H1 (cell line): ENCODE data around the gene AVPR2. TPM values are rescaled to one million over a fixed set of nuclear protein-coding genes. Genes with fewer than 3 reads are reported as not detected.

Source experiments
- CTCF ChIA-PET: fragments of 300-600 bp; sonication (Branson Sonifier 250); formaldehyde crosslinking; loops from one replicate; lab custom pipeline; 2021; ENCODE audit not compliant: partially characterized antibody; lab: Charles Lee
- POLR2A ChIA-PET: fragments of 300-600 bp; sonication (Branson Sonifier 250); formaldehyde crosslinking; loops from one replicate; lab custom pipeline; 2021; ENCODE audit warnings: inconsistent platforms; ENCODE audit not compliant: partially characterized antibody; lab: Charles Lee
- DNase-seq, 2 experiments: peaks; one replicate each; pipeline versions ENCODE4 v3.0.0 to v3.0.0-alpha.2; 2010 to 2022; ENCODE audit warnings: low spot score in 2 of 2, low read depth in 1 of 2, mixed read lengths in 1 of 2
- FAIRE-seq: peaks from 2 replicates; lab custom pipeline; 2011; peaks lifted over from hg19 to GRCh38; lab: Jason Lieb, UNC
- H2AFZ ChIP-seq: 2 replicates; pipeline ENCODE4 v1.8.1; 2012; ENCODE audit warnings: low read length, inconsistent platforms
- H2AK5ac ChIP-seq: 2 replicates; pipeline ENCODE4 v1.6.1; 2013; ENCODE audit warnings: low read depth, low read length
- H2BK120ac ChIP-seq: replicated peaks from 2 replicates; pipeline ENCODE3; 2013; ENCODE audit warnings: low read depth, low read length, inconsistent platforms
- H2BK12ac ChIP-seq: 2 replicates; pipeline ENCODE4 v1.6.1; 2013; ENCODE audit warnings: low read depth, low read length
- H2BK15ac ChIP-seq: 2 replicates; pipeline ENCODE4 v1.6.1; 2013; ENCODE audit warnings: low read length
- H2BK20ac ChIP-seq: 2 replicates; pipeline ENCODE4 v1.6.1; 2013; ENCODE audit warnings: low read length
- H2BK5ac ChIP-seq: 2 replicates; pipeline ENCODE4 v1.6.1; 2013; ENCODE audit warnings: low read depth, low read length
- H3K14ac ChIP-seq: 2 replicates; pipeline ENCODE4 v1.6.1; 2013; ENCODE audit warnings: inconsistent platforms; ENCODE audit not compliant: insufficient read length
- H3K18ac ChIP-seq: 2 replicates; pipeline ENCODE4 v1.6.1; 2013; ENCODE audit warnings: low read length; ENCODE audit errors: extremely low read depth
- H3K23ac ChIP-seq: 2 replicates; pipeline ENCODE4 v1.6.1; 2013; ENCODE audit warnings: inconsistent platforms; ENCODE audit not compliant: insufficient read length
- H3K23me2 ChIP-seq: 2 replicates; pipeline ENCODE4 v1.6.1; 2013; ENCODE audit warnings: low read depth, low read length
- H3K27ac ChIP-seq: 2 replicates; pipeline ENCODE4 v1.6.1; 2011; ENCODE audit warnings: low read depth, low read length, inconsistent platforms
- H3K27me3 ChIP-seq, 4 experiments: replicated peaks in 1 of 4; 1 replicate in 1 of 4; 2 replicates in 3 of 4; pipeline versions ENCODE4 v1.6.1 to v1.8.1; 2011 to 2013; ENCODE audit warnings: low read length in 3 of 4, mild to moderate bottlenecking in 3 of 4, inconsistent platforms in 2 of 4, mixed read lengths in 2 of 4, moderate library complexity in 1 of 4; ENCODE audit not compliant: control insufficient read depth in 3 of 4, insufficient read depth in 3 of 4; ENCODE audit errors: extremely low read depth in 1 of 4
- H3K36me3 ChIP-seq, 4 experiments: 2 replicates each; pipeline versions ENCODE4 v1.6.1 to v1.8.1; 2011 to 2013; ENCODE audit warnings: mild to moderate bottlenecking in 4 of 4, low read length in 3 of 4, moderate library complexity in 2 of 4, control low read depth in 1 of 4, inconsistent platforms in 1 of 4; ENCODE audit not compliant: insufficient read depth in 4 of 4, control insufficient read depth in 2 of 4
- H3K4ac ChIP-seq: replicated peaks from 2 replicates; pipeline ENCODE3; 2013; ENCODE audit warnings: low read length, low read depth, mixed read lengths, inconsistent platforms; ENCODE audit not compliant: insufficient read length
- H3K4me1 ChIP-seq, 4 experiments: replicated peaks in 1 of 4; 1 replicate in 1 of 4; 2 replicates in 3 of 4; pipeline versions ENCODE4 v1.6.1 to v1.8.1; 2011 to 2013; ENCODE audit warnings: low read length in 3 of 4, inconsistent platforms in 2 of 4, mixed read lengths in 1 of 4; ENCODE audit not compliant: insufficient read depth in 4 of 4, control insufficient read depth in 3 of 4
- H3K4me2 ChIP-seq, 2 experiments: 2 replicates each; pipeline versions ENCODE4 v1.6.1 to v1.8.1; 2011 to 2013; ENCODE audit warnings: low read depth in 2 of 2, low read length in 2 of 2, control low read depth in 1 of 2, inconsistent platforms in 1 of 2, mild to moderate bottlenecking in 1 of 2; ENCODE audit not compliant: insufficient read depth in 1 of 2
- H3K4me3 ChIP-seq, 4 experiments: fragments of 200-600, 300-600 bp in 1 of 4; sonication (generic), shearing (Covaris generic), sonication (Bioruptor Twin) in 1 of 4; 2 replicates each; pipeline versions ENCODE4 v1.5.1 to v1.8.1; 2011 to 2016; ENCODE audit warnings: low read length in 4 of 4, low read depth in 3 of 4, control low read depth in 2 of 4, inconsistent platforms in 2 of 4, mild to moderate bottlenecking in 2 of 4, mixed read lengths in 1 of 4, moderate library complexity in 1 of 4; ENCODE audit not compliant: insufficient read depth in 2 of 4; ENCODE audit errors: extremely low read depth in 1 of 4
- H3K56ac ChIP-seq: replicated peaks from 2 replicates; pipeline ENCODE3; 2013; ENCODE audit warnings: low read depth, mild to moderate bottlenecking, mixed read lengths, low read length, inconsistent platforms; ENCODE audit not compliant: insufficient read length
- H3K79me1 ChIP-seq: 2 replicates; pipeline ENCODE4 v1.6.1; 2013; ENCODE audit warnings: low read depth, low read length, control low read depth
- H3K79me2 ChIP-seq, 2 experiments: 2 replicates each; pipeline versions ENCODE4 v1.6.1 to v1.8.1; 2012 to 2013; ENCODE audit warnings: low read length in 2 of 2, mild to moderate bottlenecking in 2 of 2, inconsistent platforms in 1 of 2; ENCODE audit not compliant: insufficient read depth in 2 of 2, control insufficient read depth in 1 of 2
- H3K9ac ChIP-seq, 4 experiments: replicated peaks in 1 of 4; 1 replicate in 1 of 4; 2 replicates in 3 of 4; pipeline versions ENCODE4 v1.6.1 to v1.8.1; 2011 to 2013; ENCODE audit warnings: low read depth in 3 of 4, low read length in 3 of 4, control low read depth in 2 of 4, mild to moderate bottlenecking in 2 of 4, moderate library complexity in 2 of 4, inconsistent platforms in 1 of 4; ENCODE audit errors: extremely low read depth in 1 of 4
- H3K9me3 ChIP-seq, 2 experiments: 2 replicates each; pipeline versions ENCODE4 v1.6.1 to v1.8.1; 2012 to 2013; ENCODE audit warnings: mild to moderate bottlenecking in 2 of 2, moderate library complexity in 2 of 2, control low read depth in 1 of 2, inconsistent platforms in 1 of 2, low read depth in 1 of 2, low read length in 1 of 2, mixed read lengths in 1 of 2; ENCODE audit not compliant: insufficient read depth in 2 of 2
- H4K20me1 ChIP-seq, 2 experiments: replicated peaks in 1 of 2; 2 replicates each; pipeline versions ENCODE3 to v1.8.1; 2011 to 2013; ENCODE audit warnings: inconsistent platforms in 2 of 2, low read length in 2 of 2, mild to moderate bottlenecking in 1 of 2; ENCODE audit not compliant: insufficient read depth in 2 of 2, control insufficient read depth in 1 of 2
- H4K5ac ChIP-seq: 2 replicates; pipeline ENCODE4 v1.6.1; 2013; ENCODE audit warnings: low read length, low read depth, mixed read lengths, inconsistent platforms; ENCODE audit not compliant: insufficient read length
- H4K8ac ChIP-seq: 2 replicates; pipeline ENCODE4 v1.8.0; 2013; ENCODE audit warnings: mild to moderate bottlenecking, moderate library complexity, low read length, inconsistent platforms; ENCODE audit not compliant: insufficient read depth; ENCODE audit errors: extremely low read depth
- H4K91ac ChIP-seq: replicated peaks from 2 replicates; pipeline ENCODE3; 2013; ENCODE audit warnings: low read length, mixed read lengths, inconsistent platforms; ENCODE audit not compliant: insufficient read length
- ATF2 ChIP-seq: IDR thresholded peaks from 2 replicates; pipeline ENCODE4 v1.6.1; 2012; ENCODE audit warnings: low read length, inconsistent platforms
- ATF3 ChIP-seq: IDR thresholded peaks from 2 replicates; pipeline ENCODE4 v1.6.1; 2011; ENCODE audit warnings: low read depth, mild to moderate bottlenecking, low read length; ENCODE audit not compliant: insufficient read depth
- BCL11A ChIP-seq, 2 experiments: IDR thresholded peaks; one replicate each; pipeline ENCODE4 v1.6.1; 2011; ENCODE audit warnings: low read depth in 2 of 2, low read length in 2 of 2, mild to moderate bottlenecking in 2 of 2
- CHD2 ChIP-seq: IDR thresholded peaks from 2 replicates; pipeline ENCODE4 v1.6.1; 2012; ENCODE audit warnings: low read length, improper control_type of control experiment
- EGR1 ChIP-seq: IDR thresholded peaks from 2 replicates; pipeline ENCODE4 v1.6.1; 2011; ENCODE audit warnings: low read depth, low read length, borderline replicate concordance
- FOSL1 ChIP-seq: IDR thresholded peaks from 2 replicates; pipeline ENCODE4 v1.6.1; 2011; ENCODE audit warnings: mild to moderate bottlenecking, low read depth, low read length, moderate library complexity; ENCODE audit not compliant: insufficient read depth
- NANOG ChIP-seq: IDR thresholded peaks from 2 replicates; pipeline ENCODE4 v1.6.1; 2011; ENCODE audit warnings: low read length, low read depth, mild to moderate bottlenecking, inconsistent platforms; ENCODE audit not compliant: insufficient read depth, poor library complexity, severe bottlenecking
- RNF2 ChIP-seq: fragments of 200-900, 300-1000 bp; sonication (generic); IDR thresholded peaks from 2 replicates; pipeline ENCODE4 v1.7.1; 2016; ENCODE audit warnings: borderline replicate concordance, low read depth, mild to moderate bottlenecking, antibody characterized with exemption, low read length; ENCODE audit not compliant: poor library complexity, severe bottlenecking; ENCODE audit errors: missing control alignments
- SP1 ChIP-seq: IDR thresholded peaks from 2 replicates; pipeline ENCODE4 v1.6.1; 2011; ENCODE audit warnings: low read depth, low read length
- TAF7 ChIP-seq: optimal IDR thresholded peaks from 2 replicates; pipeline ENCODE3; 2011; ENCODE audit warnings: low read depth, mild to moderate bottlenecking, inconsistent platforms, low read length, moderate library complexity, borderline replicate concordance
- TCF12 ChIP-seq: IDR thresholded peaks from 2 replicates; pipeline ENCODE4 v1.6.1; 2011; ENCODE audit warnings: low read depth, mild to moderate bottlenecking, low read length
- WGBS, 2 experiments: shearing (Covaris generic) in 1 of 2; methylation state at CpG; one replicate each; pipeline versions ENCODE4 v1.1.6 to v1.1.7; 2013 to 2015; ENCODE audit warnings: low lambda C conversion rate in 2 of 2, mixed read lengths in 2 of 2, inconsistent platforms in 1 of 2, low coverage in 1 of 2, missing lambda C conversion rate in 1 of 2; ENCODE audit not compliant: insufficient replicate concordance in 2 of 2, insufficient coverage in 1 of 2, insufficient read length in 1 of 2; ENCODE audit errors: extremely low coverage in 1 of 2, missing lambda C conversion rate in 1 of 2; 5-methylcytosine and 5-hydroxymethylcytosine counted together
- polyA plus RNA-seq, 7 experiments: library from polyadenylated mRNA; depleted of rRNA in 3 of 7; stranded (reverse) in 5 of 7; unstranded in 2 of 7; fragments of >200 nt in 5 of 7; fragments of 200-250 nt in 2 of 7; gene quantifications; 1 replicate in 5 of 7; 2 replicates in 1 of 7; 4 replicates in 1 of 7; pipeline versions ENCODE4 v1.2.1 to v1.2.3, GENCODE V29; 2011 to 2013; ENCODE audit warnings: missing spikeins in 2 of 7, mixed read lengths in 2 of 7
- total RNA-seq: library from RNA; stranded (reverse); fragmentation: NEBNext Ultra II Directional; extraction: Animal tissue kit (Norgen Biotek cat#: 25700); gene quantifications from 2 replicates; pipeline ENCODE4 v1.2.1, GENCODE V29; 2021

The AVPR2 gene
- total and polyA plus RNA-seq, 2 of the 8 experiments (the other 6 are each of a cell fraction or from before 2014, with no cell fraction given): 0.09 TPM; not detected in 1

DNA sequence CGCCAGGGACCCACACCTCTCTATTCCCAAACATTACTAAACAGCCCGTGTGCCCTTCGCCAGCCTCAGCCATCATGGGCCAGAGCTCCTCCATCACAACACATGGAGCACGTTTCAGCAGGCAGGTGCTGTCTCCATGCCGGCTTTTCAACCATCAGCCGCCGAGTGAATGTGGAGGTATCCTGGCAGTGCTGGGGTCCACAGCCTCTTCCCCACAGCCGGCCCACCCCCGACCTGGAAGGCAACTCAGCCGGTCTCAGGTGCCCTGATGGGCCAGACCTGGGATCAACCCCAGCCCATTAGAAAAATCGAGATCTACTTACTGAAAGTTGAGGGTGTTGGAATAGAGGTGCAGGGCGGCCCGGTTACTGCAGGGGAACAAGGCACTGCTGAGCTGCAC lies 27.3 kb downstream of the AVPR2 start:
- Histone ChIP-seq H3K27ac (no peak overlapping the region), H3K18ac (no peak overlapping the region), H2BK15ac (no peak overlapping the region), H3K4me2 (no peak overlapping the region), H3K9me3 (no peaks in the 10 kb centered on the region), H4K5ac (no peak overlapping the region), H3K14ac (no peak overlapping the region), H3K36me3 (peaks cover 0 to 10% (median 4%) of the 10 kb centered on the region in 4 experiments; a peak in 2 of 8 replicates), H3K56ac (no peak overlapping the region), H4K91ac (no peak overlapping the region), H3K27me3 (no peaks in the 10 kb centered on the region), H3K4me1 (peaks cover 0 to 17% (median 10%) of the 10 kb centered on the region in 4 experiments; a peak in 6 of 7 replicates), H3K4ac (no peak overlapping the region), H3K9ac (no peak overlapping the region), H2BK120ac (no peak overlapping the region), H2BK12ac (no peak overlapping the region), H4K20me1 (peaks cover 0 to 3% of the 10 kb centered on the region in 2 experiments), H3K79me1 (no peaks in the 10 kb centered on the region), H3K79me2 (peaks cover 0 to 13% of the 10 kb centered on the region in 2 experiments; a peak in 2 of 4 replicates), H3K4me3 (no peak overlapping the region), H3K23ac (no peak overlapping the region), H2AK5ac (no peak overlapping the region), H3K23me2 (peaks cover 11% of the 10 kb centered on the region; the same call in 1 of the 2 replicates), H4K8ac (no peak overlapping the region), H2AFZ (no peak overlapping the region), H2BK20ac (no peak overlapping the region), H2BK5ac (no peak overlapping the region)
- CTCF ChIA-PET: interaction anchor here (1.4 to 19.6 kb wide), 2 partner anchors 9 to 17 kb away, joined by 7 to 272 read pairs; partner anchors contain the start of gene RENBP
- WGBS, 2 experiments: 92% methylated on average over 6 of the region's 13 CpGs; no CpG with 5 or more reads in 1 of the 2 experiments
- POLR2A ChIA-PET: interaction anchor here (14.9 kb wide), 1 partner anchor 10 kb away, joined by 231 read pairs; the partner anchor contains the start of genes NAA10 and RENBP
- DNase-seq (no peak), FAIRE-seq (no peak)
- TF ChIP-seq TAF7 (no peak), EGR1 (no peak), FOSL1 (no peak), CHD2 (no peak), SP1 (no peak), BCL11A (IDR thresholded peaks at IDR 0.05; ENCODE audit: low read depth in 2 of 2, low read length in 2 of 2) (no peak), NANOG (no peak), RNF2 (no peak), TCF12 (no peak), ATF3 (no peak), ATF2 (no peak)
